ENCODE data around the gene CENPL. TPM values are rescaled to one million over a fixed set of nuclear protein-coding genes. Genes with fewer than 3 reads are reported as not detected.
"Not testable (repeated sequence)": the region's sequence is repeated elsewhere in the genome, so short reads cannot be mapped to it uniquely, and the experiment has no call there.

The CENPL gene
- total and polyA plus RNA-seq, 9 donors = 7.5 to 12.5 (median 10.3) TPM

- 92% methylated on average over 2 of the region's 4 CpGs for WGBS (ENCODE audit: insufficient coverage)
- H3K36me3 ChIP-seq (ENCODE audit: control insufficient read depth, insufficient read depth, low read length) = peaks cover 37% of the 10 kb centered on the region
- H3K9me3 ChIP-seq (replicated peaks; ENCODE audit: control insufficient read depth, low read depth, low read length) = no peaks in the 10 kb centered on the region
- H3K4me3 ChIP-seq (ENCODE audit: low read length) = no peak overlapping the region
- no peaks in the 10 kb centered on the region for H3K27me3 ChIP-seq (ENCODE audit: control insufficient read depth, insufficient read depth, low read length)
- H3K4me1 ChIP-seq (ENCODE audit: control insufficient read depth, insufficient read depth, low read length) = no peaks in the 10 kb centered on the region
- no peak for DNase-seq
- no peak overlapping the region for H3K27ac ChIP-seq (ENCODE audit: low read length)
Observed at GRCh38 chr1:173857363-173857917, 32.8 kb upstream of the CENPL start.

- Histone ChIP-seq H3K9me3 (replicated peaks; ENCODE audit: control insufficient read depth, low read depth, low read length) (no peaks in the 10 kb centered on the region), H3K27me3 (ENCODE audit: control insufficient read depth, insufficient read depth, low read length) (no peaks in the 10 kb centered on the region), H3K36me3 (ENCODE audit: control insufficient read depth, insufficient read depth, low read length) (peaks cover 34% of the 10 kb centered on the region), H3K4me1 (ENCODE audit: control insufficient read depth, insufficient read depth, low read length) (no peaks in the 10 kb centered on the region), H3K4me3 (ENCODE audit: low read length) (no peak overlapping the region), H3K27ac (ENCODE audit: low read length) (no peak overlapping the region)
- DNase-seq = no peak
- no CpG with 5 or more reads among the region's 2 CpGs for WGBS (ENCODE audit: insufficient coverage)
Observed at GRCh38 chr1:173856903-173857302, 32.2 kb upstream of the CENPL start.

DNA sequence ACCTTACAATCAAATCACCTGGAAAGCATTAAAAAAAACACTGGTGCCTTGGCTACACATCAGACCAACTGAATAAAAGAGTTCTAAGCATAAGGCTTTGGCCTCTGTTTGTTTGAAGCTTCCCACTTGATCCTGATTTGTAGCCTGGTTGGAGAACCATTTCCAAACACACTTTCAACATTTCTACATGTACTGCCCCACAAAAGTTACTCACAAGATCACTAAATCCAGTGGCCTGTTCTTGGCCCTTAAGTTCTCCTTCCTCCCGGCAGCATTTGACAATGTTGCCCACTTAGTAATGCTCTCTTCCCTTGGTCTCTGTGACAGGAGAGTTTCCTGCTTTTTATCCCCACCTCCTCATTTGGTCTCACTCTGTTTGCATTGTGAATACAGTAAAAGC lies 31.3 kb upstream of the CENPL start:
- no peak for DNase-seq
- no peaks in the 10 kb centered on the region for H3K9me3 ChIP-seq (replicated peaks; ENCODE audit: control insufficient read depth, low read depth, low read length)
- no peak overlapping the region for H3K4me3 ChIP-seq (ENCODE audit: low read length)
- peaks cover 29% of the 10 kb centered on the region for H3K36me3 ChIP-seq (ENCODE audit: control insufficient read depth, insufficient read depth, low read length)
- H3K27me3 ChIP-seq (ENCODE audit: control insufficient read depth, insufficient read depth, low read length) = no peaks in the 10 kb centered on the region
- 80% methylated on average over 1 of the region's 1 CpG for WGBS (ENCODE audit: insufficient coverage)
- no peak overlapping the region for H3K27ac ChIP-seq (ENCODE audit: low read length)
- no peaks in the 10 kb centered on the region for H3K4me1 ChIP-seq (ENCODE audit: control insufficient read depth, insufficient read depth, low read length)

GRCh38 chr1:173853074-173853473 lies 28.4 kb upstream of the CENPL start:
- peaks cover 32% of the 10 kb centered on the region for H3K36me3 ChIP-seq (ENCODE audit: control insufficient read depth, insufficient read depth, low read length)
- H3K27me3 ChIP-seq (ENCODE audit: control insufficient read depth, insufficient read depth, low read length) = no peaks in the 10 kb centered on the region
- H3K9me3 ChIP-seq (replicated peaks; ENCODE audit: control insufficient read depth, low read depth, low read length) = no peaks in the 10 kb centered on the region
- H3K4me1 ChIP-seq (ENCODE audit: control insufficient read depth, insufficient read depth, low read length) = no peaks in the 10 kb centered on the region
- WGBS (ENCODE audit: insufficient coverage) = 42% methylated on average over 2 of the region's 5 CpGs
- H3K4me3 ChIP-seq (ENCODE audit: low read length) = no peak overlapping the region
- H3K27ac ChIP-seq (ENCODE audit: low read length) = peak overlapping the region; percentile 44
- no peak for DNase-seq

DNA sequence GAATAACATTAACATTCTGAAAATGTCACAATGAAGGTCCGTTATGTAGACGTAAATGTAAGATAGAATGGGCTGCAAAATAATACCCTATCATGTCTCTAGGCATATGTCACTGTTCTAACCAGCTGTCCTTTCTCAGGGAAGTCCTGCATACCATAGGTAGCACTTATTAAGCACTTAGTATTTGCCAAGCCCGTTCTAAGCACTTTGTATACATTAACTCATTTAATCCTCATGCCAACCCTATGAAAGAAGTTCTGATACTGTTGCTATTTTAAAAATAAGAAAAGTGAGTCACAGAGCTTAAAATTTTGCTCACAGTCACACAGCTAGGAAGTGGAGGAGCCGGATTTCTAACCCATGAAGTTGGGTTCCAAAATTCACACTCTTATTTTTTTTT lies 27.4 kb upstream of the CENPL start:
- H3K36me3 ChIP-seq (ENCODE audit: control insufficient read depth, insufficient read depth, low read length) = peaks cover 32% of the 10 kb centered on the region
- WGBS (ENCODE audit: insufficient coverage) = no CpG with 5 or more reads among the region's 4 CpGs
- no peaks in the 10 kb centered on the region for H3K9me3 ChIP-seq (replicated peaks; ENCODE audit: control insufficient read depth, low read depth, low read length)
- no peak overlapping the region for H3K4me3 ChIP-seq (ENCODE audit: low read length)
- no peak for DNase-seq
- H3K4me1 ChIP-seq (ENCODE audit: control insufficient read depth, insufficient read depth, low read length) = no peaks in the 10 kb centered on the region
- no peak overlapping the region for H3K27ac ChIP-seq (ENCODE audit: low read length)
- H3K27me3 ChIP-seq (ENCODE audit: control insufficient read depth, insufficient read depth, low read length) = no peaks in the 10 kb centered on the region

DNA sequence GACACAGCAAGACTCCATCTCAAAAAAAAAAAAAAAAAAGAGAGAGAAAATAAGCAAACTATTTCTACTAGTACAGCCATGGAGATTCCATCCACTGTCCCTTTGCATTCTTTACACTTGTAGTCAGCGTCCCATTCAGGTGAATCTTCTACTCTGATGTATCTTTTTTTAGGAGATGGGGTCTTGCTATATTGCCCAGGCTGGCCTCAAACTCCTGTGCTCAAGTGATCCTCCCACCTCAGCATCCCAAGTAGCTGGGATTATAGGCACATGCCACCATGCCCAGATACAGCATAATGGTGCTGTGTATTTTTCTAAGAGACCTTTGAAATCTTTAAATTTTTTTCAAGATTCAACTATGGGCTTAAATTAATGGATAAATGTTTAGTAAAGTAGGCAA lies 8.1 kb upstream of the CENPL start:
- DNase-seq = no peak
- Histone ChIP-seq H3K9me3 (replicated peaks; ENCODE audit: control insufficient read depth, low read depth, low read length) (no peaks in the 10 kb centered on the region), H3K4me3 (ENCODE audit: low read length) (no peak overlapping the region), H3K36me3 (ENCODE audit: control insufficient read depth, insufficient read depth, low read length) (peaks cover 19% of the 10 kb centered on the region), H3K27me3 (ENCODE audit: control insufficient read depth, insufficient read depth, low read length) (no peaks in the 10 kb centered on the region), H3K4me1 (ENCODE audit: control insufficient read depth, insufficient read depth, low read length) (no peaks in the 10 kb centered on the region), H3K27ac (ENCODE audit: low read length) (no peak overlapping the region)
- no CpG with 5 or more reads among the region's 1 CpG for WGBS (ENCODE audit: insufficient coverage)

DNA sequence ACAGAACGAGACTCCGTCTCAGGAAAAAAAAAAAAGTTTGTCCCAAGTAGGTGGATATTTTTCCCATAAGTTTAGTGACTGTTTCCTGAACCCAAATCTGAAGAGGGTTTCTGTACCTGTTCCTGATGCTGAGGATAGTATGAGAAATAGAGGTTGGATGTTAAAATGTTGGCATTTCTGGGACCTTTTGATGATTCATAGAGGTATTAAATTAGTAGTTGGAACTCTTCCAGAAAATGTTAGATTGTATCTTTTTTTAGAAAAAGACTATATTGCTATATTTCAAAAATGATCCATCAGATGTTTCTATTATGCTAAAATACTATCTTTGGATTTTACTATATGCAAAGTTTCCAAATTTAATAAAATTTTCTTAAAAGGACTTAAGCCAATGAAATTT lies 2.9 kb upstream of the CENPL start:
- Histone ChIP-seq H3K9me3 (replicated peaks; ENCODE audit: control insufficient read depth, low read depth, low read length) (no peaks in the 10 kb centered on the region), H3K27ac (ENCODE audit: low read length) (no peak overlapping the region), H3K4me3 (ENCODE audit: low read length) (no peak overlapping the region), H3K27me3 (ENCODE audit: control insufficient read depth, insufficient read depth, low read length) (no peaks in the 10 kb centered on the region), H3K36me3 (ENCODE audit: control insufficient read depth, insufficient read depth, low read length) (no peaks in the 10 kb centered on the region), H3K4me1 (ENCODE audit: control insufficient read depth, insufficient read depth, low read length) (peaks cover 12% of the 10 kb centered on the region)
- no peak for DNase-seq
- 80% methylated on average over 1 of the region's 2 CpGs for WGBS (ENCODE audit: insufficient coverage)

DNA sequence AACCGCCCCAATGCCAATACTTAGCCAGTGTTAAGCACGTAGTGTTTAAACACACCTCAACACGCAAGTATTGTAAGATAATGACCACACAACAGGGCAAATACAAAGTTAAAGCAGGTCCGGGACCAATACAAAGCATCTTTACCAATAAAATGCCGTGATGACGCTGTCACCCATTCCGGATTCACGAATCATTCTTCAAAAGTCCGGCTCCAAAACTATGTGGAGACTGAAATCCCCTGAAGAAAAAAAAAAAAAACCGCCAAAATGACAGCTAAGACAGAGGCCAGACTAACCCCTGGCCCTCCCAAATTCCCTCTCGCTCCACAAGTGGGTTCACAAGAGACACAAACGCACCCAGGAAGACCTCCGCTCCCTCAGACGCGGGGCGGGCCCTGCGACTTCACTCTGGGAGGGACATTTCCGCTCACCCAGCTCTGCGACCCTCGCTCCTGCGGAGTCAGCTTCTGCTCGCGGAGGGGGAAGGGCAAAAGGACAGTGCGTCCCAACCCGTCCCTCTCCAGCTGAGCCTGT lies 835 bp downstream of the CENPL start:
- 0% methylated on average over 20 of the region's 25 CpGs for WGBS (ENCODE audit: insufficient coverage)
- Histone ChIP-seq H3K9me3 (replicated peaks; ENCODE audit: control insufficient read depth, low read depth, low read length) (no peaks in the 10 kb centered on the region), H3K4me1 (ENCODE audit: control insufficient read depth, insufficient read depth, low read length) (peaks cover 12% of the 10 kb centered on the region), H3K4me3 (ENCODE audit: low read length) (peak overlapping the region; percentile 80), H3K36me3 (ENCODE audit: control insufficient read depth, insufficient read depth, low read length) (peaks cover 2% of the 10 kb centered on the region), H3K27ac (ENCODE audit: low read length) (peak overlapping the region; percentile 98), H3K27me3 (ENCODE audit: control insufficient read depth, insufficient read depth, low read length) (no peaks in the 10 kb centered on the region)
- no peak for DNase-seq

GRCh38 chr1:173821680-173822079 lies 3.0 kb downstream of the CENPL start:
- no peak for DNase-seq
- Histone ChIP-seq H3K9me3 (replicated peaks; ENCODE audit: control insufficient read depth, low read depth, low read length) (no peaks in the 10 kb centered on the region), H3K27me3 (ENCODE audit: control insufficient read depth, insufficient read depth, low read length) (no peaks in the 10 kb centered on the region), H3K4me1 (ENCODE audit: control insufficient read depth, insufficient read depth, low read length) (peaks cover 12% of the 10 kb centered on the region), H3K27ac (ENCODE audit: low read length) (no peak overlapping the region), H3K36me3 (ENCODE audit: control insufficient read depth, insufficient read depth, low read length) (peaks cover 2% of the 10 kb centered on the region), H3K4me3 (ENCODE audit: low read length) (no peak overlapping the region)
- 88% methylated on average over 4 of the region's 4 CpGs for WGBS (ENCODE audit: insufficient coverage)

- H3K4me3 ChIP-seq (ENCODE audit: low read length) = no peak overlapping the region
- H3K36me3 ChIP-seq (ENCODE audit: control insufficient read depth, insufficient read depth, low read length) = peaks cover 2% of the 10 kb centered on the region
- H3K4me1 ChIP-seq (ENCODE audit: control insufficient read depth, insufficient read depth, low read length) = peaks cover 3% of the 10 kb centered on the region
- peaks cover 3% of the 10 kb centered on the region for H3K9me3 ChIP-seq (replicated peaks; ENCODE audit: control insufficient read depth, low read depth, low read length)
- no peak for DNase-seq
- H3K27ac ChIP-seq (ENCODE audit: low read length) = no peak overlapping the region
- no peaks in the 10 kb centered on the region for H3K27me3 ChIP-seq (ENCODE audit: control insufficient read depth, insufficient read depth, low read length)
- WGBS (ENCODE audit: insufficient coverage) = no CpG with 5 or more reads among the region's 1 CpG
Observed at GRCh38 chr1:173818459-173818858, 6.2 kb downstream of the CENPL start.

DNA sequence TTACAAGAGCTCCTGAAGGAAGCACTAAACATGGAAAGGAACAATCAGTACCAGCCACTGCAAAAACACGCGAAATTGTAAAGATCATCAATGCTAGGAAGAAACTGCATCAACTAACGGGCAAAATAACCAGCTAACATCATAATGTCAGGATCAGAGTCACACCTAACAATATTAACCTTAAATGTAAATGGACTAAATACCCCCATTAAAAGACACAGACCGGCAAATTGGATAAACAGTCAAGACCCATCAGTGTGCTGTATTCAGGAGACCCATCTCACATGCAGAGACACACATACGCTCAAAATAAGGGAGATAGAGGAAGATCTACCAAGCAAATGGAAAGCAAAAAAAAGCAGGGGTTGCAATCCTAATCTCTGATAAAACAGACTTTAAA lies 11.0 kb downstream of the CENPL start:
- not testable (repeated sequence) for DNase-seq; H3K4me1 ChIP-seq (ENCODE audit: control insufficient read depth, insufficient read depth, low read length); H3K4me3 ChIP-seq (ENCODE audit: low read length); H3K27me3 ChIP-seq (ENCODE audit: control insufficient read depth, insufficient read depth, low read length); H3K9me3 ChIP-seq (replicated peaks; ENCODE audit: control insufficient read depth, low read depth, low read length); H3K36me3 ChIP-seq (ENCODE audit: control insufficient read depth, insufficient read depth, low read length); H3K27ac ChIP-seq (ENCODE audit: low read length)
- 100% methylated on average over 3 of the region's 5 CpGs for WGBS (ENCODE audit: insufficient coverage)
